Pancreas (tissue), 10 donors: ENCODE measurements around the gene CCDC178. TPM values are rescaled to one million over a fixed set of nuclear protein-coding genes. Genes with fewer than 3 reads are reported as not detected.

ENCODE experiments used
- ATAC-seq, 4 donors: fragments of 200-7000 bp; cut with Tn5 transposase; one replicate each; pipeline versions ENCODE4 v1.8.0 to v1.9.1; 2020; ENCODE audit warnings: mild to moderate bottlenecking in 4 of 4, moderate library complexity in 4 of 4
- DNase-seq, 6 donors: peaks; one replicate each; pipeline ENCODE4 v3.0.0-alpha.2; 2020
- FAIRE-seq: peaks from 2 replicates; lab custom pipeline; 2012; peaks lifted over from hg19 to GRCh38; lab: Jason Lieb, UNC
- H3K27ac ChIP-seq, 4 donors: fragments of 200-600 bp; sonication (generic); 1 replicate in 3 of 4; 2 replicates in 1 of 4; pipeline versions ENCODE4 v1.5.0 to v1.8.0; 2020
- H3K27me3 ChIP-seq, 4 donors: fragments of 200-600 bp; one replicate each; pipeline ENCODE4 v1.8.0; 2021
- H3K36me3 ChIP-seq, 3 donors: fragments of 200-600 bp; sonication (generic) in 1 of 3; one replicate each; pipeline versions ENCODE4 v1.5.0 to v1.8.0; 2020 to 2021
- H3K4me1 ChIP-seq, 3 donors: fragments of 200-600 bp; one replicate each; pipeline ENCODE4 v1.8.0; 2021
- H3K4me3 ChIP-seq, 4 donors: fragments of 200-600 bp; sonication (generic) in 2 of 4; one replicate each; pipeline versions ENCODE4 v1.5.0 to v1.8.0; 2020 to 2021
- H3K9me3 ChIP-seq, 4 donors: fragments of 200-600 bp; one replicate each; pipeline ENCODE4 v1.8.0; 2021
- CTCF ChIP-seq, 4 donors: fragments of 200-600 bp; sonication (generic) in 3 of 4; IDR thresholded peaks; one replicate each; pipeline versions ENCODE4 v1.5.0 to v1.8.0; 2021; ENCODE audit warnings: antibody characterized with exemption in 4 of 4
- WGBS, 2 donors: extraction: QIAGEN DNeasy Blood & Tissue Kit; methylation state at CpG; one replicate each; pipeline ENCODE4 v1.1.7; 2013; 5-methylcytosine and 5-hydroxymethylcytosine counted together
- intact Hi-C, 3 donors: fragments of 100-400 bp; cut with DNase I; formaldehyde crosslinking; loops; one replicate each; pipeline versions ENCODE4 v1.11.1 to v1.14.2; 2022
- polyA plus RNA-seq, 2 donors: library from polyadenylated mRNA; stranded (reverse); fragments of 200-250 nt; gene quantifications; one replicate each; pipeline ENCODE4 v1.2.3, GENCODE V29; 2013
- total RNA-seq, 6 donors: library from RNA; stranded (reverse); fragmentation: NEBNext Ultra II Directional in 4 of 6; extraction: Animal tissue kit (Norgen Biotek cat#: 25700) in 4 of 6; gene quantifications; one replicate each; pipeline versions ENCODE4 v1.2.1 to v1.2.4, GENCODE V29; 2021 to 2023
- donor health status: healthy with polysubstance abuse.
- donor health status: DM: no; HTN: no; CAD: no; lungs with moderate emphysema.
- donor health status: DM: no; HTN: no; CAD: no.
- donor health status: control.
- donor health status: control.
- donor health status: Bipolar disorder and iron deficiency.
- donor health status: DM: yes; HTN: yes; CAD: no.
- donor health status: DM: no; HTN: no; CAD: no.
- donor health status: DM: no; HTN: no; CAD: no.
- donor health status: DM: yes; HTN: yes; CAD: no.

The CCDC178 gene
- total and polyA plus RNA-seq, 8 donors: 0.11 to 1.3 (median 0.51) TPM; not detected in 1

GRCh38 chr18:33467531-33467930, 27.0 kb upstream of the CCDC178 start:
- Histone ChIP-seq H3K4me3 (no peak overlapping the region), H3K27me3 (no peaks in the 10 kb centered on the region), H3K27ac (no peak overlapping the region), H3K36me3 (no peaks in the 10 kb centered on the region), H3K9me3 (no peaks in the 10 kb centered on the region), H3K4me1 (no peaks in the 10 kb centered on the region)
- no peak for ATAC-seq
- WGBS, 2 donors: 65 to 77% methylated on average over 1 of the region's 1 CpG
- TF ChIP-seq CTCF (IDR thresholded peaks at IDR 0.05): no peak
- DNase-seq: no peak
- intact Hi-C loops: no loop called here
- no peak for FAIRE-seq

GRCh38 chr18:33466822-33467221, 26.3 kb upstream of the CCDC178 start:
- no peak for ATAC-seq
- TF ChIP-seq CTCF (IDR thresholded peaks at IDR 0.05): no peak

GRCh38 chr18:33460681-33461080, 20.2 kb upstream of the CCDC178 start:
- WGBS, 2 donors: 32 to 39% methylated on average over 1 of the region's 1 CpG
- Histone ChIP-seq H3K4me3 (no peak overlapping the region), H3K4me1 (no peaks in the 10 kb centered on the region), H3K27ac (no peak overlapping the region), H3K27me3 (no peaks in the 10 kb centered on the region), H3K9me3 (no peaks in the 10 kb centered on the region), H3K36me3 (no peaks in the 10 kb centered on the region)
- FAIRE-seq (no peak), DNase-seq (no peak), ATAC-seq (no peak)
- no peak for TF ChIP-seq CTCF (IDR thresholded peaks at IDR 0.05)
- intact Hi-C loops: no loop called here

More at GRCh38 chr18:33466822-33467221, 26.3 kb upstream of the CCDC178 start:
- 63 to 89% methylated on average over 1 of the region's 1 CpG for WGBS, 2 donors
- intact Hi-C loops: no loop called here
- no peaks in the 10 kb centered on the region for H3K9me3 ChIP-seq
- H3K4me1 ChIP-seq: no peaks in the 10 kb centered on the region
- FAIRE-seq (no peak), DNase-seq (no peak)
- H3K36me3 ChIP-seq: no peaks in the 10 kb centered on the region
- no peaks in the 10 kb centered on the region for H3K27me3 ChIP-seq
- H3K4me3 ChIP-seq: no peak overlapping the region
- H3K27ac ChIP-seq: no peak overlapping the region

GRCh38 chr18:33459612-33460011, 19.1 kb upstream of the CCDC178 start:
- Histone ChIP-seq H3K27ac (no peak overlapping the region), H3K4me3 (no peak overlapping the region), H3K27me3 (no peaks in the 10 kb centered on the region), H3K36me3 (no peaks in the 10 kb centered on the region), H3K9me3 (no peaks in the 10 kb centered on the region), H3K4me1 (no peaks in the 10 kb centered on the region)
- FAIRE-seq (no peak), ATAC-seq (no peak), DNase-seq (no peak)
- intact Hi-C loops: no loop called here
- no peak for TF ChIP-seq CTCF (IDR thresholded peaks at IDR 0.05)

- Histone ChIP-seq H3K36me3 (no peaks in the 10 kb centered on the region), H3K4me3 (no peak overlapping the region), H3K9me3 (no peaks in the 10 kb centered on the region), H3K4me1 (no peaks in the 10 kb centered on the region), H3K27ac (no peak overlapping the region), H3K27me3 (no peaks in the 10 kb centered on the region)
- DNase-seq: no peak
- TF ChIP-seq CTCF (IDR thresholded peaks at IDR 0.05): no peak
- FAIRE-seq: no peak
- 30 to 37% methylated on average over 1 of the region's 1 CpG for WGBS, 2 donors
- intact Hi-C loops: no loop called here
- ATAC-seq: no peak
Measured at GRCh38 chr18:33446604-33447003, 6.1 kb upstream of the CCDC178 start.
